Measurements from ENCODE around the gene CPLX1. TPM values are rescaled to one million over a fixed set of nuclear protein-coding genes. Genes with fewer than 3 reads are reported as not detected.
A peak's percentile ranks its signal among the peaks of the same experiment; 100 is the strongest.

CPLX1 gene
- total RNA-seq, 1 experiment from 2014 or later: 3.5 TPM

DNA sequence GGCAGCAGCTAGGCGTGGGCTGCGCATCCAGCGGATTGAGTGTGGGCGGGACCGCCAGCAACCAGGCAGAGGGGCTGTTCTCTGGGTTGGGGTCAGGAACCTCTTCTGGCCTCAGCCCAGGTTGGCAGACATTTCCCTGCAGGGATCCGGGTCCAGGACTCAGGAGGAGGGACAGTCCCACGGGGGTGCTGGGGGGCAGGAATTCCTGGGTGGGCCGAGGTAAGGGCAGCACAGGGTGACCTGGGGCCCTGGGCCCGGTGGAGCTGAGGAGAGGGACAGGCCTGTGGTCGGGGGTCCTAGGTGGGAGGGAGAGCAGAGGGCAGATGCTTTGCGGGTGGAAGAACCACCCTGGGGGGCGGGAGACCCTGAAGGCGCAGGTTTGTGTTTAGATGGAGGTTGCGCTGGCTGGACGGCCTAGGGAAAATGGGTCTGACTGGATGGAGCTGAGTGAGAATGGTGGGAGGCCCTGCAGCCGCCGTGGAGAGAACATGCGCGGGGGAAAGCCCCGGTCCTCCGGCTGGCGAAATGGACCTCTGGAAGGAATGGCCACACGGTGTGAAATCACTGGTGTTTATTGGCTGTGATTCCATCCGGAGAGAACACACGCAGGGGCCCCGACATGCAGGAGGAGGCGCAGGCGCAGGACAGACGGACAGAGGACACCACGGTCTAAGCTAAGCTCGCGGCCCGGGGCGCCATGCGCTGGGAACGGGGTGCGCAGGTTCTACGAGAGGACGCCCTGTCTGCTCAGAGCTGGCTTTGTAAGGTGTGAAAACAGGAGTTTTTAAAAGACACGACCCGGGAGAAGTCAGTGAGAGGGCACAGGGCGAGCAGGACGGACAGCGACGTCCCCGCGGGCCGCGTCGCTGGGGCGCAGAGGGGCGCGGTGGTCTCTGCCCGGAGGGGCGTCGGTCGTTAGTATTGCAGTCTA lies 41.3 kb downstream of the CPLX1 start:
- CTCF ChIA-PET: interaction anchor here (0.7 to 2.8 kb wide), 4 partner anchors 10 to 45 kb away, joined by 3 to 10 read pairs (median 5); no protein-coding TSS in a partner anchor
- DNase-seq (ENCODE audit: low spot score): no peak
- Mint-ChIP-seq H3K36me3 (peaks cover 11% of the 10 kb centered on the region), H3K4me1 (peaks cover 37% of the 10 kb centered on the region), H3K27ac (no peak overlapping the region), H3K27me3 (ENCODE audit: low read depth) (peaks cover 61% of the 10 kb centered on the region), H3K9me3 (no peaks in the 10 kb centered on the region), H3K4me3 (peak overlapping the region; percentile 63)
- TF ChIP-seq FOXK1 (CRISPR knock-in tag; IDR thresholded peaks at IDR 0.05) (no peak), TEAD1 (CRISPR knock-in tag; IDR thresholded peaks at IDR 0.05) (no peak), ZNF532 (CRISPR knock-in tag; IDR thresholded peaks at IDR 0.05; ENCODE audit: borderline replicate concordance) (no peak), SMAD4 (CRISPR knock-in tag; IDR thresholded peaks at IDR 0.05) (no peak), ZNF671 (CRISPR knock-in tag; IDR thresholded peaks at IDR 0.05) (no peak), GTF2I (CRISPR knock-in tag; conservative IDR thresholded peaks at IDR 0.05) (no peak)
- POLR2A ChIA-PET: interaction anchor here (0.7 kb wide), 1 partner anchor 9 kb away, joined by 5 read pairs; no protein-coding TSS in a partner anchor
- ATAC-seq: no peak

DNA sequence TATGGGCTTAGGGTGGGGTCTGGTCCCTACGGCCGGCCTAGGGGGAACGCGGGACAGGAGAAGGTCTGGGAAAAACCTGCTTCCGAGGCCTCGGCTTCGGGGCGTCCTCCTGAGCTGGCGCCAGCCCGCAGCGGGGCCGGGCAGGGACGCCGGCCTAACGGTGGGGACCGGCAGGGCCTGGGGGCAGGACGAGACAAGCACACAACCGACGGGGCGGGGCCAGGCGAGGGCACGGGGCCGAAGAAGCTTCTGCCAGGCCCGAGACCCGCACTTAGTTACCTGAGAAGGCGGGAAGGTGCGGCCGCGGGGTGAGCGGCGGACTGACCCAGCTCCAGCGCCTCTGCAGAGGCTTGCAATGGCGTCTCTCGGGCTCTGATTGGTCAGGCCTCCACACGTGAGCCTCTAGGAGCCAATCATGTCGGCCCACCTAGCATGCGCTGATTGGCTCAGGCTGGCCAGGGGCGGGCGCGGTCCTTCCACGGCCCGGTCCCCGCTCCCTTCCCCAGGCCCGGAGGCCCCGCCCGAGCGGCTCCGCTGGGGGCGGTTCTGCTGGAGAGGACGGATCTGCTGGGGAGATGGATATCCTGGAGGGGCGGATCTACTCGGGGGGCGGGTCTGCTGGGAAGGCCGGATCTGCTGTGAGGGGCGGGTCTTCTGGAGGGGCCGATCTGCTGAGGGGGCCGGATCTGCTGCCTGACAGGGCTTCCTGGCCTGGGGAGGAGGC lies 44.3 kb downstream of the CPLX1 start:
- DNase-seq (ENCODE audit: low spot score) (peak; percentile 99), ATAC-seq (peak; percentile 92)
- Mint-ChIP-seq H3K27ac (no peak overlapping the region), H3K4me1 (peaks cover 36% of the 10 kb centered on the region), H3K27me3 (ENCODE audit: low read depth) (peaks cover 39% of the 10 kb centered on the region), H3K9me3 (no peaks in the 10 kb centered on the region), H3K4me3 (peak overlapping the region; percentile 77), H3K36me3 (peaks cover 38% of the 10 kb centered on the region)
- ChIA-PET CTCF (interaction anchor here (1.4 to 2.2 kb wide), 5 partner anchors 12 to 98 kb away, joined by 4 to 19 read pairs (median 11); no protein-coding TSS in a partner anchor), POLR2A (interaction anchor here (1.2 to 2.1 kb wide), 3 partner anchors 13 to 38 kb away, joined by 3 to 14 read pairs (median 6); no protein-coding TSS in a partner anchor)
- peak; percentile 88; the same call in 1 of the 2 replicates for TF ChIP-seq SP1 (CRISPR knock-in tag; conservative IDR thresholded peaks at IDR 0.05)
- peak; percentile 72; the same call in 1 of the 2 replicates for TF ChIP-seq TEAD1 (CRISPR knock-in tag; IDR thresholded peaks at IDR 0.05)
- no peak for TF ChIP-seq E2F4 (CRISPR knock-in tag; IDR thresholded peaks at IDR 0.05; ENCODE audit: borderline replicate concordance, low read depth)
- TF ChIP-seq, protein P1, sequence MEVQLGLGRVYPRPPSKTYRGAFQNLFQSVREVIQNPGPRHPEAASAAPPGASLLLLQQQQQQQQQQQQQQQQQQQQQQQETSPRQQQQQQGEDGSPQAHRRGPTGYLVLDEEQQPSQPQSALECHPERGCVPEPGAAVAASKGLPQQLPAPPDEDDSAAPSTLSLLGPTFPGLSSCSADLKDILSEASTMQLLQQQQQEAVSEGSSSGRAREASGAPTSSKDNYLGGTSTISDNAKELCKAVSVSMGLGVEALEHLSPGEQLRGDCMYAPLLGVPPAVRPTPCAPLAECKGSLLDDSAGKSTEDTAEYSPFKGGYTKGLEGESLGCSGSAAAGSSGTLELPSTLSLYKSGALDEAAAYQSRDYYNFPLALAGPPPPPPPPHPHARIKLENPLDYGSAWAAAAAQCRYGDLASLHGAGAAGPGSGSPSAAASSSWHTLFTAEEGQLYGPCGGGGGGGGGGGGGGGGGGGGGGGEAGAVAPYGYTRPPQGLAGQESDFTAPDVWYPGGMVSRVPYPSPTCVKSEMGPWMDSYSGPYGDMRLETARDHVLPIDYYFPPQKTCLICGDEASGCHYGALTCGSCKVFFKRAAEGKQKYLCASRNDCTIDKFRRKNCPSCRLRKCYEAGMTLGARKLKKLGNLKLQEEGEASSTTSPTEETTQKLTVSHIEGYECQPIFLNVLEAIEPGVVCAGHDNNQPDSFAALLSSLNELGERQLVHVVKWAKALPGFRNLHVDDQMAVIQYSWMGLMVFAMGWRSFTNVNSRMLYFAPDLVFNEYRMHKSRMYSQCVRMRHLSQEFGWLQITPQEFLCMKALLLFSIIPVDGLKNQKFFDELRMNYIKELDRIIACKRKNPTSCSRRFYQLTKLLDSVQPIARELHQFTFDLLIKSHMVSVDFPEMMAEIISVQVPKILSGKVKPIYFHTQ (CRISPR knock-in tag; IDR thresholded peaks at IDR 0.05): no peak
- TF ChIP-seq, protein P2, sequence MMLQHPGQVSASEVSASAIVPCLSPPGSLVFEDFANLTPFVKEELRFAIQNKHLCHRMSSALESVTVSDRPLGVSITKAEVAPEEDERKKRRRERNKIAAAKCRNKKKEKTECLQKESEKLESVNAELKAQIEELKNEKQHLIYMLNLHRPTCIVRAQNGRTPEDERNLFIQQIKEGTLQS (CRISPR knock-in tag; conservative IDR thresholded peaks at IDR 0.05): no peak
- no peak for TF ChIP-seq RORB (CRISPR knock-in tag; IDR thresholded peaks at IDR 0.05)
- no peak for TF ChIP-seq EMX1 (CRISPR knock-in tag; IDR thresholded peaks at IDR 0.05)
- no peak for TF ChIP-seq NR2C2 (CRISPR knock-in tag; IDR thresholded peaks at IDR 0.05)
- TF ChIP-seq, protein P3, sequence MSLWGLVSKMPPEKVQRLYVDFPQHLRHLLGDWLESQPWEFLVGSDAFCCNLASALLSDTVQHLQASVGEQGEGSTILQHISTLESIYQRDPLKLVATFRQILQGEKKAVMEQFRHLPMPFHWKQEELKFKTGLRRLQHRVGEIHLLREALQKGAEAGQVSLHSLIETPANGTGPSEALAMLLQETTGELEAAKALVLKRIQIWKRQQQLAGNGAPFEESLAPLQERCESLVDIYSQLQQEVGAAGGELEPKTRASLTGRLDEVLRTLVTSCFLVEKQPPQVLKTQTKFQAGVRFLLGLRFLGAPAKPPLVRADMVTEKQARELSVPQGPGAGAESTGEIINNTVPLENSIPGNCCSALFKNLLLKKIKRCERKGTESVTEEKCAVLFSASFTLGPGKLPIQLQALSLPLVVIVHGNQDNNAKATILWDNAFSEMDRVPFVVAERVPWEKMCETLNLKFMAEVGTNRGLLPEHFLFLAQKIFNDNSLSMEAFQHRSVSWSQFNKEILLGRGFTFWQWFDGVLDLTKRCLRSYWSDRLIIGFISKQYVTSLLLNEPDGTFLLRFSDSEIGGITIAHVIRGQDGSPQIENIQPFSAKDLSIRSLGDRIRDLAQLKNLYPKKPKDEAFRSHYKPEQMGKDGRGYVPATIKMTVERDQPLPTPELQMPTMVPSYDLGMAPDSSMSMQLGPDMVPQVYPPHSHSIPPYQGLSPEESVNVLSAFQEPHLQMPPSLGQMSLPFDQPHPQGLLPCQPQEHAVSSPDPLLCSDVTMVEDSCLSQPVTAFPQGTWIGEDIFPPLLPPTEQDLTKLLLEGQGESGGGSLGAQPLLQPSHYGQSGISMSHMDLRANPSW (CRISPR knock-in tag; conservative IDR thresholded peaks at IDR 0.05; ENCODE audit: low read depth): no peak
- no peak for TF ChIP-seq ZNF671 (CRISPR knock-in tag; IDR thresholded peaks at IDR 0.05)
- TF ChIP-seq CBFB (CRISPR knock-in tag; IDR thresholded peaks at IDR 0.05; ENCODE audit: low read depth): no peak
- no peak for TF ChIP-seq OVOL2 (CRISPR knock-in tag; IDR thresholded peaks at IDR 0.05; ENCODE audit: borderline replicate concordance)
- TF ChIP-seq FOXJ3 (CRISPR knock-in tag; IDR thresholded peaks at IDR 0.05; ENCODE audit: borderline replicate concordance): no peak
- TF ChIP-seq, protein P4, sequence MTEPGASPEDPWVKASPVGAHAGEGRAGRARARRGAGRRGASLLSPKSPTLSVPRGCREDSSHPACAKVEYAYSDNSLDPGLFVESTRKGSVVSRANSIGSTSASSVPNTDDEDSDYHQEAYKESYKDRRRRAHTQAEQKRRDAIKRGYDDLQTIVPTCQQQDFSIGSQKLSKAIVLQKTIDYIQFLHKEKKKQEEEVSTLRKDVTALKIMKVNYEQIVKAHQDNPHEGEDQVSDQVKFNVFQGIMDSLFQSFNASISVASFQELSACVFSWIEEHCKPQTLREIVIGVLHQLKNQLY (CRISPR knock-in tag; IDR thresholded peaks at IDR 0.05): no peak
- TF ChIP-seq NFE2L1 (CRISPR knock-in tag; IDR thresholded peaks at IDR 0.05): no peak
- TF ChIP-seq ZNF416 (CRISPR knock-in tag; IDR thresholded peaks at IDR 0.05): peak; percentile 77; the same call in 1 of the 2 replicates
